Fibroblast of skin of scalp (primary cell): ENCODE data around the gene FAM193B.
"Not testable (repeated sequence)": the region's sequence is repeated elsewhere in the genome, so short reads cannot be mapped to it uniquely, and the experiment has no call there.

Experiments used
- DNase-seq: peaks from one replicate; pipeline ENCODE4 v3.0.0-alpha.2; 2013

FAM193B gene

GRCh38 chr5:177576169-177576568 is 21.8 kb upstream of the FAM193B start:
- no peak for DNase-seq

DNA sequence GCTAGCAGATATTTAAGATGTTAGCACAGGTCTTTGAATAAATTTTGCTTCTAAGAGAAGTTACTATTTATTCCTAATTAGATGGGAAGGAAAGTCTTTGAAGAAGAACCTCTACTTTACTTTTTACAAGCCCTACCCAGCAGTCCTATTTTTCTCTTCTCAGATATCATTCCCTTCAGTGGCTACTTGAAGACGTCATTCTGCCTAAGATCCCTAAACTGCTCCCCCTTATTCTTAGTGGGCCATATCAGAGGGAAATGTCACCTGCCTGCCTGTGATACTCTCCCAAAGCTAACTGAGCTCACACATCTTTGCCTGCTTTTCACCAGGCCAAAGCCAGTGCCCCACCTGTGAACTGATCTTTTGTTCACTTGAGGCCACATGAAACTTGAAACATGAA is 21.1 kb upstream of the FAM193B start:
- no peak for DNase-seq

DNA sequence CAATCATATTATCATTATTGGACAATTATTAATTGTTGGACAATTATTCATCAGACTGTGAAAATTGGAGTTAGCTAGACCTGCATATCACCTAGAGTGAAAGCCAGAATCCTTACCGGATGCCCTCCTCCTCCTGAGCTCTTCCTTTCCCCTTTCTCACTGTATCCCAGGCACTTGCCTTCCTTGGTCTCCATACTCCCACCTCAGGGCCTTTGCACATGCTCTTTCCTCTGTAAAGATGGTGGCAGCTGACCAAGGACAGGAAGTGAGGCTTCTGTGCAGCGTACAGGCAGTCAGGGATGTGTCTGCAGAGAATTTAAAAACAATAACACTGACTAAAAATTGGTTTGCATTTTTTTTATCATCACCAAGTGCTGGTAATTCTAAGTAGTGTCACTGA is 15.5 kb upstream of the FAM193B start:
- no peak for DNase-seq

- no peak for DNase-seq
These were observed 14.0 kb upstream of the FAM193B start for GRCh38 chr5:177568326-177568725.

- DNase-seq: no peak
These were observed 10.7 kb upstream of the FAM193B start for GRCh38 chr5:177565046-177565445.

GRCh38 chr5:177559446-177559941 is 5.1 kb upstream of the FAM193B start:
- DNase-seq: not testable (repeated sequence)

DNA sequence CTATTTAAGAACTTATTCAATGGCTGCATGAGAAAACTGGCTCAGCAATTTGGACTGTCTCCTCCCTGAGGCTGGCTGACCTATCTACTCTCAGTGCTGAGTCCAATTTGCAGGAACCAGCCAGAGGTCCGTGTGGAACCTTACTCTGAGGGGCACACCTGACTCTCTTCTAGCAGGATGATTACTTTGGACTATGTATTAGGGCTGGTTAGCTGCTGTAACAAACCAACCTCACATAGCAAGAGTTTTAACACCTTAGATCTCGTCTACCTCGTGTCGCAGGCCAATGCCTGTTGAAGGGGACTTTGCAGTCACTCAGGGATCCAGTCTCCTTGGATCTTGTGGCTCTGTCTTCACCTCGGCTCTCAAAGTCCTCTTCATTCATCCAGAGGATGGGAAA is 3.4 kb upstream of the FAM193B start:
- no peak for DNase-seq

- DNase-seq: no peak
These were observed 2.8 kb upstream of the FAM193B start for GRCh38 chr5:177557041-177557647.

DNA sequence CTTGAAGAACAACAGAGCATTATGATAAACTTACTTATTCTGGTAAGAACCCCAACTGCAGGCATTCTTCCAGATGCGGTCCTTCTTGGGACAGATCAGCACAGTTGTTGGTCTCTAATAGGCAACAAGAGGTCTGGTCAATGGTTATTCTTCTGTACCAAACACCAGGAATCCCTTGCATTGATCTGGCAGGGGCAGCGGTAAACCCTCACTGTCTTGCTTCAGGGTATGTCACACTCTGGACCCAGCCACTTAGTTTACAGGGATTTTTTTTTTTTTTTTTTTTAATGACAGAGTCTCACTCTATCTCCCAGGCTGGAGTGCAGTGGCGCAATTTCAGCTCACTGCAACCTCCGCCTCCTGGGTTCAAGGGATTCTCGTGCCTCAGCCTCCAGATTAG is 1.3 kb upstream of the FAM193B start:
- DNase-seq: no peak

GRCh38 chr5:177555228-177555627 is 865 bp upstream of the FAM193B start:
- no peak for DNase-seq

GRCh38 chr5:177553671-177554429 is 513 bp downstream of the FAM193B start:
- no peak for DNase-seq

DNA sequence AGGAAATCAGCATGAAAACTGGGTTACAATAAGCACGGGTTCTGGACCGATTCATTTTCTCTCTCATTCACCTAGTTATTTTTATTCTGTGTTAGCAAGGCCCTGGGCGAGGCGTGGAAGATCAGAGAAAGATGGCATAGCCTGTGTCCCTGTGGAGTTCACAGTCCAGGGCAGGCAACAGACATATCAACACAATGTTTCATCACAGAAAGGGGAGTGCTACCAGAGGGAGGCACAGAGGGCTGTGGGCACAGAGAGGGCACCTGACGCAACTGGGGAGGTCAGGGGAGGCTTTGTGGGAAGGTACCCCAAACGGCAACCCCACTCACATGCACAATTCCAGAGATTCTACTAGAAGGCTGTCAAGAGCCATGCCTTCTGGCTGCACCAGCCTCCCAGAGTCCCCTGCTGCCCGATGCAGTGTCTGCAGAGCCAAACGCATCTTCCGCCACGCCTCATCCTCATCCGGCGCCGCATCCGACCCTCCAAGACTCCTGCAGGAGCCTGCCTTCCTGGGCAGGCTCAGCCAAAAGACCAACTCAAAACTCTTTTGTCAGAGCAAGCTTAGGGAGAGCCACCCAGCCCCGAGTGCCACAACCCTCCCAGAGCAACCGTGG is 1.4 kb downstream of the FAM193B start:
- DNase-seq: peak; percentile 31

DNA sequence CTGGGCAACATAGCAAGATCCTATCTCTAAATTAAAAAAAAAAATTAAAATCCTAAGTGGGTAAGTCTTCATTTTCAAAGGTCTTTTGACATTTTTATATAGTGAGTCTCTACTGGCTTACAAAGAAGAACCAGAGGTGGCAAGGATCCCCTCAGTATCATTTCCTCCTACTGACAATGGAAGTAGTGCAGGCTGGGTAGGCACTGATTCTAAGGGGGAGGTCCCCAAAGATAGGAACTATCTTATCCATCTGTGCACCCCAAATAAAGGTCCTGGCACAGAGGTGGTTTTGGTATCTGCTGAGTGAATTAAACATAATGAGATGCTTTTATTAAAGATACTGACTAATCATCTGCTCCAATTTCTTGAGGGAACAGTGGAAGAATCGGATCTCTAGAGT is 4.2 kb downstream of the FAM193B start:
- no peak for DNase-seq

- DNase-seq: no peak
These were observed 5.9 kb downstream of the FAM193B start for GRCh38 chr5:177548495-177548894.

- DNase-seq: no peak
These were observed 6.6 kb downstream of the FAM193B start for GRCh38 chr5:177547736-177548135.

- peak; percentile 98 for DNase-seq
These were observed 8.1 kb downstream of the FAM193B start for GRCh38 chr5:177546258-177546741.

- peak; percentile 95 for DNase-seq
These were observed 8.7 kb downstream of the FAM193B start for GRCh38 chr5:177545487-177546257.

DNA sequence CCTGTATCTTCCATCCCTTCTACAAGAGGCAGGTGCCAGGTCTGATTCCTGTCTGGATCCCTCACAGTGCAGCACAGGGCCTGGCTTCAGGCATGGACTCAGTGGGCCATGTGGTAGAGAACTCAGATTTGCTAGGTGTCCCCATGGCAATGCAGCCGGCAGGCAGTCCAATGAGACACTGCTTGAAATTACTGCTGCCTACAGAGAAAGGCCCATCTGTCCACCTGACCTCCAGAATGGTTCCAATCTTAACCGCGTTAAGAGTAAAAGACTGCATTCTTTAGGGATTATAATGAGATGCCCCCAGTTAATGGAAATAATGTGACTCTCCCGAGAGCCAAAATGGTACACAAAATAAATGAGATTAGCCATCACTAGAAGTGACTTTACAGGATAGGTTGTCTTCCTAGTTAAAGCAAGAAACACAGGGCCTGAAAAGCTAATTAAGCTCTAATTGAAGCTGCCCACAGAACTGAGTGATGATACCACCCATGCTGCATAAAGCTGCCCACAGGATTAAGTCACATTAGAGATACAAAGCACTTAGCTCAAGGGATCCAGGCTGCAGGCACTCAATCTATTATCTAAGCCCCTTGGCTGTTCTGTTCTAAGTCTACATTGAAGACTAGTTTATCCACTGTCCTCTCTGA is 11.4 kb downstream of the FAM193B start:
- no peak for DNase-seq

GRCh38 chr5:177540438-177540837 is 13.9 kb downstream of the FAM193B start:
- no peak for DNase-seq

- peak; percentile 88 for DNase-seq
These were observed 15.0 kb downstream of the FAM193B start for GRCh38 chr5:177539411-177539810.

- no peak for DNase-seq
These were observed 15.5 kb downstream of the FAM193B start for GRCh38 chr5:177538876-177539275.
